GM19463 (cell line): ENCODE measurements around the gene CXorf58.
A peak's percentile ranks its signal among the peaks of the same experiment; 100 is the strongest.
"Not testable (repeated sequence)": the region's sequence is repeated elsewhere in the genome, so short reads cannot be mapped to it uniquely, and the experiment has no call there.

ENCODE experiments used
- ATAC-seq: cut with Tn5 transposase; IDR thresholded peaks from one replicate; pipeline ENCODE4 v1.9.1; 2021; ENCODE audit warnings: mild to moderate bottlenecking, moderate library complexity; ENCODE audit not compliant: unreplicated experiment

The CXorf58 gene, protein sequence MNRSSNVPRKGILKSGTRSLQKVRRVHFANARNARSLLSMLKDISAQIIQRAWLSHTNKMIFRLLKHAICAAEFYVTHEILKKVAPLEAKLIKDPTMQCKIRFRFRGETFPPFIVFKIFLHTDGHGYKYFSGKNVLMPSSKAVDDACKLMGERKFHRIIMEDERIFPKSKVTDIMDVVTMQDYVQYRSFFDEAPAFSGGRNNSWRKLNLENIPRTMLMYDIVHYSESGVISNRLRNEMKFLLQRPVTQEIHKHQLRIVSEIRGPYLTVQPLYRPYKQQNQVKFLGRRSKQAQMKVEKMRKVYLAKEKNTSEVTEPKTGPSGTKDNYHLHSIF

DNA sequence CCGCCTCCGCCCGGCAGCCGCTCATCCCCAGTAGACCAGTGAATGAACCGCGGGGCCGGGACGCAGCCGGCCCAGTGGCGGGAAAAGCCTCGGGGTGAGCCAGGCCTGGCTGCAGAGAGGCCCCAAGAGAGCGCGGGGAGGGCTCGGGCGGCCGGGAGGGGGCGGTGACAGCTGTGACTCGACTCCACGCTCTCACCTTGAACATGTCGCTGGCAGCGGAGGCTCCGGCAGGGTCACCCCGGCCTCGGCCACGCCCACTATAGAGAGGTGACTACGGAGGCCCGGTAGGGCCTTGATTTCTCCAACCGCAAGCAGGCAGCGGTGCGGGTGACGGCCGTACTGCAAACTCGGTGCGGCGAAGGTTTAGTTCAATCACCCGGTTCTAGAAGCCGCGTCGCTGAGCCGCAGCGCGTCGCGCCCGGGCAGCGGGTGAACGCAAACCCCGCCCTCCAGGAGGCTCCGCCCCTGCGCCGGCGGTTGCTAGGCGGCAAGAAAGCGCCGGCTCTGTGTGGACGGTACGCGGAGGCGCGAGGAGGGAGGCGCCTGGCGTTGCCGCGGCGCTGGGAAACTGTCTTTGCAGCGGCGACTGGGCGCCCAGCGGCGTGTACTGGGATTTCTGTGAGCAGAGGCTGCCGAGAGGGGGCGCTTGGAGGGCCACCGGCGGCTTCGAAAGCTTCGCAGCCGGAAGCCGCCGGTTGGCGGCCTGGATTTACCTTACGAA, at the start of gene CXorf58, which contains the start of gene APOO:
CXorf58 (plus strand) TSS at position 509 of the 721 bp plus-strand sequence. CDS start 2,297 bp downstream, outside the sequence.
APOO (minus strand) TSS at position 441 of the 721 bp plus-strand sequence; CDS start at position 205, 236 bp downstream.
- ATAC-seq: peak; percentile 88

DNA sequence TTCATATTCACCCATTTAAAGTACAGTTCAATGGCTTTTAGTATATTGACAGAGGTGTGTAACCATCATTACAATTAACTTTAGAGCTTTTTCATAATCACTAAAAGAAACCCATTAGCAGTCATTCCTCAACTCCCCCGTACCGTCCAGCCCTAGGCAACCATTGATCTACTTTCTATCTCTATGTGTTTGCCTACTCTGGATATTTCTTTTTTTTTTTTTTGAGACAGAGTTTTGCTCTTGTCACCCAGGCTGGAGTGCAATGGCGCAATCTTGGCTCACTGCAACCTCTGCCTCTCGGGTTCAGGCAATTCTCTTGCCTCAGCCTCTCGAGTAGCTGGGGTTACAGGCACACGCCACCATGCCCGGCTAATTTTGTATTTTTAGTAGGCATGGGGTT, 48.6 kb upstream of the CXorf58 start:
- not testable (repeated sequence) for ATAC-seq

DNA sequence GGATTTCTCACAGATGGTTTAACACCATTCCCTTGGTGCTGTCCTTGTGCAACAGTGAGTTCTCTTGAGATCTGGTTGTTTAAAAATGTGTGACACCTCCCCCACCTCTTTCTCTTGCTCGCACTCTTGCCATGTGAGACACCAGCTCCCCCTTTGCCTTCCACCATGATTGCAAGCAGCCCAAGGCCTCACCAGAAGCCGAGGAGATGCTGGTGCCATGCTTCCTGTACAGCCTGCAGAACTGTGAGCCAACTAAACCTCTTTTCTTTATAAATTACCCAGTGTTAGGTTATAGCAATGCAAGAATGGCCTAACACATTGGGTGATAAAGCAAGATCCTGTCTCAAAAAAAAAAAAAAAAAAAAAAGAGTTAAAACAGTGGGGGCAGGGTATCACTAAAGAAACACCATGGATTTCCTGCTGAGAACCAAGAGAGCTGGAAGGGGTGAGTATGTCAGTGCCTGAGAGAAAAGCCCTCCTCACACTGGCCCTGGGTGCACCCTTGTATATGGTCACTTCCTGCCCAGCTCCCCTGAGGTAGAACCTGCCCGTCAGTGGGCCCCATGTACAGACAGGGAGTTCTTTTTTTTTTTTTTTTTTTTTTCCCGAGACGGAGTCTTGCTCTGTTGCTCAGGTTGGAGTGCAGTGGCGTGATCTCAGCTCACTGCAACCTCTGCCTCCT, 46.5 kb upstream of the CXorf58 start:
- no peak for ATAC-seq

DNA sequence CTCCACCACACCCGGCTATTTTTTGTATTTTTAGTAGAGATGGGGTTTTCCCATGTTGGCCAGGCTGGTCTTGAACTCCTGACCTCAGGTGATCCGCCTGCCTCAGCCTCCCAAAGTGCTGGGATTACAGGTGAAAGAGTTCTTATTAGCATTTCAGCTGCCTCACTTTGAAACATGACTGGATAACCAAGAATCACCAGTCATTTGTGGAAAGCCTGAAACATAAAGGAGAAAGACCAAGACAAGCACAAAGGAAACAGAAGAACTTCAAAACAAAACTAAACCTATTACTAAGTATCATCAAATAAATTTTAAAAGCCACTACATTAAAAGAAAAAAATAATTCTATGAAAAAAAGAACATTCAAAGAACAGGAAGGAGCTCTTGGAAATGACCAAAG, 45.9 kb upstream of the CXorf58 start:
- ATAC-seq: not testable (repeated sequence)

DNA sequence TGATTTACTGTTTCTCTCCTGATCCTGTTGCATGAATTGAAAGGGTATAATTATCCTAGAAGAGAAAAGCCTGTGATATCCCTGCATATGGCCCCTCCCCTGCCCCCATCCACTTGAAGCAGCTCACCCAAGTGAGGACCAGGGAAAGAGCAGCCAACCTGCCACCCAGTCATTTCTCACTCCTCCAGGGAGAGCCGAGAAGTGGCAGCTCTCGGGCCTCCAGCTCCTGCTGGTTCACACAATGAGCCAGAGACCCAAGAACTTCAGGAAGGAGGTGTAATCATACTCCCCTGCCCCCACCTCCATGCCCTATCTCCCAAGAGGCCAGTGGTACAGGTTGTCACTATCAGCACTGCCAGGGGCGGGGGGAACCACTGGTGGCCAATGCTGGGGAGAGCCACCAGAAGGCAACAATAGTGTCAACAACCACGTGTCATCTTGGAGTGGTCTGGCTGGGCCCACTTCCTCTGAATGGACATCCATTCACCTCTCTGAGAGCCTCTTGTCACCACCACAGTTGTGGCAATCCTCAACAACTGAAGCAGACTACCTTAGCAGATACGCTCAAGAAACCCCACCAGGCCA, 43.0 kb upstream of the CXorf58 start:
- ATAC-seq: no peak

DNA sequence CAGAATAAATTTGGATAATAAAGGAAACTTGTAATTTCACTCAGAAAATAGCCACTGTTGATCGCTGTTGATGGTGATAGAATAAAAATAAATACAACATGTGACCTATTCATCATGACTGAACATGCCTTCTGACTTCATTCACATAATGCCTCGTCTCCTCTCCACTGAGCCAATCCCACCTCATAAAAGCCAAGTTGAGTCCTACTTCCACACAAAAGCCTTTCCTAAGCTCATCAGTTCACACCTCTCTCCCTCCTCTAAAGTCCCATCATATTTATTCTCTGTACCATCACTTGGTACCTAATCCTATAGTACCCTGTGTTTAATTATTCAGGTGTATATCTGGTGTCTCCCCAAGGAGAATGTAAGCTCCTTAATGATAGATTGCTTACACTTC, 37.8 kb upstream of the CXorf58 start:
- no peak for ATAC-seq

DNA sequence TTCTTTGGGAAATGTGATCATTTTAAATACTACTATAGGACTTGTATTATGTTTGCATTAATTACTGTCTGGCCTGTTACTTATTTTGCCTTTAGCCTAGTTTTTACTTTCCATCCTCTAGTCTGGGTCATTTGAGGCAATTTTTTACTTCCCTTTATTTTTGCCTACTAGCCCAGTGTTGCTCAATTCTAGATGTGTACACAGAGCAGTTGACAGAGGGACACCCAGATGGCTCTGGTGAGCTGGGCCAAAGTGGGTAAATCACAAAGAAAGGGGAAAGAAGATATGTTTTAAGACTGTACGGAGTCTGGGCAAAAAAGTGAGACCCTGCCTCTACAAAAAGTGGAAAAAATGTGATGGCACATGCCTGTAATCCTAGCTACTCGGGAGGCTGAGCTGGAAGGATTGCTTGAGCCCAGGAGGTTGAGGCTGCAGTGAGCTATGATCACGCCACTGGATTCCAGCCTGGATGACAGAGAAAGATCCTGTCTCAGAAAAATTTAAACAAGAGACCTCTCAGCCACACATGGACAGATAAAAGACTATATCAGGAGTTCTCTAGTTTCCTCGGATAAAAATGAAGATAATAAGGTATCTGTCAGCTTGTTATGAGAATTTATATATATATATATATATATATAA, 35.8 kb upstream of the CXorf58 start:
- ATAC-seq: no peak

DNA sequence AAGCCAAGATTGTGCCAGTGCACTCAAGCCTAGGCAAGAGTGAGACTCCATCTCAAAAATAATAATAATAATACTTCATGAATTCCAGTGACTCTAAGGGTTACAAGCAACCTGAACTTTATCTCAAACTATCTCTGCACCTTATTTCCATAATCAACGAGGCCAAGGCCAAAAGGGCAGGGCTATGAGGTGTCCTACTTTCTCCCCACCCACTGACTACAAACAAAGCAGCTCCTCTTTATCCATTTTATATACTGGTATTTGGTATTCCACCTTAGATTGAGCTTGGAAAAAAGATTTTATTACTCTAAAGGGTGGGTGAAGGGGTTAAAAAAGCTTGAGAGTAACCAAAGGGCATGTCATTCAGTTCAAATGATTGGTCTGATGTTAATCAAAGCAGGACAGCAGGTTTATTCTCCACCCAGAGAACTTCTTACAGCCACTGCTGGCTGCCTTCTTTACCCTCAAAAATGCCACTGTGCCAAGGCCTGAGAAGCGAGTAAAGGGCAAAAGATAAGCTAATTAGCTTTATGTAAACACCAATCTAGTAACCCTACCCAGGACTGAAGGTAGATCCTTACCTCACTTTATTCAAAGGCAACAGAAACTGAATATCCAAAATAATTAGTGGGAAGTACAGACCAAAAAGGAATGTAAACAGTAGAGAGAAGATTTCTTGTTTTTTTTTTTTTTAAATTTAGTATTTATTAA, 28.3 kb upstream of the CXorf58 start:
- ATAC-seq: no peak

DNA sequence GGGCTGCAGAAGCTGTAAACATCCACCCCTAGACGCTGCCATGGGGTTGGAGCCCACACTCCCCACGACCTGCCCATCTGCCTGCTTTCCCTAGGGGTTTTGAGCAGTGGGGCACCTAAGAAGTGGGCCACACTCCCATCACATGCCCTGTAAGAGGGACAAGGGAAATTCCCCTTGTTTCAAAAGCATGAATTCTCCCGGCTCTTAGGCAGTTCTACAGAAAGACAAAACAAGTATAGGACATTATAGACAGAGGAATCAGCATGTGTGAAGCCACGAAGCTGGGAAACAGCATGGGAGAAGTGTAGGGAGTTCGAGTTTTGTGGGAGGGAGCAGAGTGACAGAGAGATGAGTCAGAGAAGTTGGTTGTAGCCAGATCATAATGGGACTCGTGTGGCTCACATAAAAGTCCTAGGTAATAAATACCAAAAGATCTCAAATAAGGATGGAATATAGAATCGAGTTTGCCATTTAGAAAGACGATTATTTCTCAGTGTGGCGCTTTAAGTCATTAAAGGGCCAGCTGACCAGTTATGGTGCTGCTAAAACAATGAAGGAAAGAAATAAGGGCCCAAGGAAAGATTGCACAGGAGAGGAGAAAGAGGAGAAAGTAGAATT, 24.0 kb upstream of the CXorf58 start:
- no peak for ATAC-seq

DNA sequence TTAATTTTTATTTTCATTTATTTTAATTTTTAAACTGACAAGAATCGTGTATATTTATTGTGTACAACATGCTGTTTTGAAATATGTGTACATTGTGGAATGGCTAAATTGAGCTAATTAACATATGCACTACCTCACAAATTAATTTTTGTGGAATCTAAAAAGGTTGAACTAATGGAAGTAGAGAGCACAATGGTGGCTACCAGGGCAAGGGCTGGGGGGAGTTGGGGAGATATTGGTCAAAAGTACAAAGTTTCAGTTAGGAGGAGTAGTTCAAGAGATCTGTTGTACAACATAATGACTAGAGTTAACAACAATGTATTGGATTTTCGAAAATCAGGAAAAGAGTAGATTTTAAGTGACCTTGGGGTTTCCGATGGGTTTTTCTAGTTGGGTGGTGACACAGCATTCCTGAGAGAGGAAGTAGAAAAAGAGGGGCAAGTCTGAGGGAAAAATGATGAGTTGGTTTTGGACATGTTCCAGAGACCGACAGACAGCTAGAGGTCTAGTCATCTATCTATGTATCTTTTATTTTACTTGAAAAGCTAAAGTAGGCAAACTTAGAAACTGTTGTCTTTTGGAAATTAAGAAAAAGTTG, 23.3 kb upstream of the CXorf58 start:
- no peak for ATAC-seq

DNA sequence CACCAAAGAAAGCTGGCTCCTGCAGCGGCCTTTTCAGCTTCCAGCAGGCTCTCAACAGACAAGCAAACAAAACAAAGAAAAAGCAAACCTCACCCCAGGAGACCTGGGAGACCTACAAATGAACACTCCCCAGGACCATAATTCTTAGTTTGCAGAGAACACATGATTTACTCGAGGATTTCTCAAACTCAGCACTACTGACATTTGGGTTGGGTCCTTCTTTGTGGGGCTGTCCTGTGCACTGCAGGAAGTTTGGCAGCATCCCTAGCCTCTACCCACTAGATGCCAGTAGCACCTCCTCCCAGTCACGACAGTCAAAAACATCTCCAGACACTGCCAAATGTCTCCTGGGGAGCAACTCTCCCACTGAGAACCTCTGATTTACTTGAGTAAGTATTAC, 22.0 kb upstream of the CXorf58 start:
- no peak for ATAC-seq

DNA sequence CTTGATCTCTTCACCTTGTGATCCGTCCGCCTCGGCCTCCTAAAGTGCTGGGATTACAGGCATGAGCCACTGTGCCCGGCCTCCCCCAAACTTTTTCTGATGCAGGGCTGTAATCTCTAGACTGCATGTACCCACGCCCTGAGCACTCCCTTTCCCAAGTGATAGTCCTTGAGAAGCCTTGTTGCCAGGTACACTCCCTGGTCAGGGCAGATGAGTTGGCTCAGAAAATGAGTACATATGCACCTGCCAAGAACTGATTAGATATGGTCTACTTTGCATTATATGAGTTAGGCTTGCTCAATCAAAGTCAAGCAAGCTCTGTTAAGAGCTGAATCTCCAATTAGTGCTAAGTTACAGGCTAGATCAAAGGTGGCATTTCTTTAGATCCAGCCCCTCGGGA, 20.4 kb upstream of the CXorf58 start:
- no peak for ATAC-seq

DNA sequence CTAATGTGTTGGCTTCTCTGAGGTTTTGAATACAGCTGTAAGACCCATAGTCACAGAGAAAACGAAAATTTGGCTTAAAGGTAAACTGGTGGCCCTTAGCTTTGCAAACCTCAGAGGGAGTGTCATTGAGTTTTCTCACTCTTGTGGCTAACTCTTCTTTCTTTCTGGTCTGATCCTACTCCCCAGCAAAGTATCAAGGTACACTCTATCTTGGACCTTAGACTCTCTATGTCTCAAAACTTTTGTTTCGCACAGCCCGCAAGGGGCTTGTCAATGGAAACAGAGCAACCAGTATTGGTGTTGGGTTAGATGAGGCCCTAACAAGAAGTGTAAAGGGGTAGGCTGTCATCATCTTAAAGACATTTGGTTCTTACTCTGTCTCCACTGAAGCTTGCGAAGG, 19.9 kb upstream of the CXorf58 start:
- ATAC-seq: no peak

DNA sequence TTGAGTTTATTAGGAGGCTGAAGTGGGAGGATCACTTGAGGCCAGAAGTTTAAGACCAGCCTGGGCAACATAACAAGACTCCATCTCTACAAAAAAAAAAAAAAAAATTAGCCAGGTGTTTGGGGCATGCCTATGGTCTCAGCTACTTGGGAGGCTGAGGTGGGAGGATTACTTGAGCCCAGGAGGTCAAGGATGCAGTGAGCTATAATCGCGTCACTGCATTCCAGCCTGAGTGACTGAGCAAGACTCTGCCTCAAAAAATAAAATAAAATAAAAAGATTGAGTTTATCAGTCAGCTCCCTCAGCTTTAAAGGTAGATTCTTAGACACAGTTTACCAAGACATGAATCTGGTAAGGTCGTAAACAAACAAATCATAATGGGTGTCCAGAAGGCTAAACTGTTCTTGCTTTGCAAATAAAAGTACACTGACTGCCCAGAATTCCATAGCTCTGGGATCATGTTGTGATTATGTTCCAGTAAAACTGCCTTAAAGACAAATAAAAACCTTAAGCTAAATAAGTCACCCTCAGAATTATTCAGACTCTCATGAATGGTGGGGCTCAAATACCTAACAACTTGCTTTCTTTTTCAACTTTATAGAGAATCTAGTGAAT, 18.8 kb upstream of the CXorf58 start:
- ATAC-seq: no peak

DNA sequence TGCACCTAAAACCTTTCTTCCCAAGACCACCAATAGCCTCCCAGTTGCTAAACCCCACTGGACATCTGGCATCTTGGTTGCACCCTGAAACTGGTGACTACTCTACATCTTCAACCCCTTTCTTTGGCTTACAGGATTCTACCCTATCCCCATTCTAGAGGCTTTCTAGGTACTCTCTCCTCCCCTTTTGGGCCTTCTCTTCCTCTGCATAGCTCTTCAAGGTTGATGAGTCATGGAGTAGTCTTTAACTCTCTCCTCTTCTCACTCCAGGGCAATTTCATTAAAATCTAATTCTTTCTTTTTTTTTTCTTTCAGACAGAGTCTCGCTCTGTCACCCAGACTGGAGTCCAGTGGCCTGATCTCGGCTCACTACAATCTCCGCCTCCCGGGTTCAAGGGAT, 16.9 kb upstream of the CXorf58 start:
- ATAC-seq: no peak

DNA sequence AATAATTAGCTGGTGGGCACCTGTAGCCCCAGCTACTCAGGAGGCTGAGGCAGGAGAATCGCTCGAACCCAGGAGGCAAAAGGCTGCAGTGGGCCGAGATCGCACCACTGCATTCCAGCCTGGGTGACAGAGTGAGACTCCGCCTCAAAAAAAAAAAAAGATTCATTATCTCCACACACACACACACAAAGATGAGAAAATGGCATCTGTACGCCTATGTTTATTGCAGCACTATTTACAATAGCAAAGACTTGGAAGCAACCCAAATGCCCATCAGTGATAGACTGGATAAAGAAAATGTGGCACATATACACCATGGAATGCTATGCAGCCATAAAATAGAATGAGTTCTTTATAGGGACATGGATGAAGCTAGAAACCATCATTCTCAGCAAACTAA, 12.8 kb upstream of the CXorf58 start:
- ATAC-seq: not testable (repeated sequence)

DNA sequence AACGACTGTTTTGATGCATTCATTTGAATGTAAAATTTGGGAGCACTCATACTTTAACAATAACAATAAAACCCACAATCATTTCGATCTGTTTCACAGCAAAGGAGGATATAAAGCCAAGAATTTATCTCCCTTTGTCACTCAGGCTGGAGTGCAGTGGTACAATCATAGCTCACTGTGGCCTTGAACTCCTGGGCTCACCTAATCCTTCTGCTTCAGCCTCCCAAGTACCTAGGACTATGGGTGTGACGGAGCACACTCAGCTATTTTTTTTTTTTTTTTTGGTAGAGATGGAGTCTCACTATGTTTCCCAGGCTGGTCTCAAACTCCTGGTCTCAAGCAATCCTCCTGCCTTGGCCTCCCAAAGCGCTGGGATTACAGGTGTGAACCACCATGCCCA, 11.3 kb upstream of the CXorf58 start:
- not testable (repeated sequence) for ATAC-seq

DNA sequence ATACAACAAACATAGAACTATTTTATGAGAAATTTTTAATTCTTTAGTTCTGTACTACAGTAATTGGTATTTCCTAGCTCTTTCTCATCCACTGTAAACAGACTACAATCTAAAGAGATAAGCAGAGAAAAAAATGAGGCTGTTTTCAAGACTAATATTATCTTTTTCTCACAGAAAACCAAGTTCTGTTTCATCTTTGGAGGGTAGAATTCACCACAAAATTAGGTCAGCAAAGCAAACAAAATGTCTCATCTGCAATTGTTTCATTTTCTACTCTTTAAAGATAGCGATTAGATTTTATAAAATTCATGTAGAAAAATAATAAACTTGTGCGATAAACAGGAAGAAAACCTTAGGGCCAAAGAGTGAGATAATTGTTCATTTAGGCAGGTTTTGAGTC, 10.8 kb upstream of the CXorf58 start:
- ATAC-seq: no peak

DNA sequence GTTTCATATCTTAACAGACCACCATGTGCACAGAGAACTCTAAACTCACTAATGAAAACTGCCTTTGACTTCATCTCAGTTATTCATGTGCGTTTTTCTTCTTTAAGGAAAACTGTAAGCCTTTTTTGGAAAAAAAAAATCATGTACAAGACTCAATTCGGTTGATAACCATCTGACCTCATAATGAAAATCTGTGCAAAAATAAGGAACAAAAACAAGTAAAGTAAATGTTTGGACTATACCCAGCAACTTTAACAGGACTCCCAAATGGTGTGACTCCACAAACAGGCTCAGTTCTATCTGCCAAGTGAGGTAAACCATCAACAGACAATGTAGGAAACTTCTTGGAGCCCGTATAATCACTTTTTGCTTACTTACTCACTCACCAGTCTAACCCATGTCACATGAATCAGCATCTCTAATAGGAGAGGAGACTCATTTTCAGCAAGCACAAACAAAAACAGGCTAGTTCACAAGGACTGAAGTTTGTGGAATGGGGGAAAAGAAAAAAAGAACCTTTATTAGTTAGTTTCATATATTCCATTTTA, 9.3 kb upstream of the CXorf58 start:
- ATAC-seq: no peak
